GM12865 (cell line): ENCODE measurements around the gene ZNRF1.

Experiments
- DNase-seq: peaks from one replicate; pipeline ENCODE4 v3.0.0; 2010; ENCODE audit warnings: low read depth
- H3K4me3 ChIP-seq: 2 replicates; pipeline ENCODE4 v1.5.1; 2011; ENCODE audit warnings: mild to moderate bottlenecking, low read depth, low read length, control low read depth
- CTCF ChIP-seq: IDR thresholded peaks from 2 replicates; pipeline ENCODE4 v1.5.1; 2011; ENCODE audit warnings: low read length, control low read depth, low read depth, inconsistent platforms; ENCODE audit not compliant: insufficient read depth; ENCODE audit errors: missing control alignments

The ZNRF1 gene

GRCh38 chr16:75038036-75038858, 39.4 kb downstream of the ZNRF1 start:
- DNase-seq = no peak
- TF ChIP-seq CTCF = no peak
- H3K4me3 ChIP-seq = no peak overlapping the region

- no peak overlapping the region for H3K4me3 ChIP-seq
- no peak for TF ChIP-seq CTCF
- DNase-seq = no peak
Observed at GRCh38 chr16:75039941-75040340, 41.1 kb downstream of the ZNRF1 start.

GRCh38 chr16:75042426-75043174, 43.8 kb downstream of the ZNRF1 start:
- TF ChIP-seq CTCF = no peak
- no peak overlapping the region for H3K4me3 ChIP-seq
- DNase-seq = no peak

GRCh38 chr16:75043175-75043895, 44.5 kb downstream of the ZNRF1 start:
- TF ChIP-seq CTCF = no peak
- no peak overlapping the region for H3K4me3 ChIP-seq
- DNase-seq = peak; percentile 61

GRCh38 chr16:75044800-75045361, 46.1 kb downstream of the ZNRF1 start:
- DNase-seq = peak; percentile 35
- no peak for TF ChIP-seq CTCF
- no peak overlapping the region for H3K4me3 ChIP-seq

GRCh38 chr16:75045424-75045823, 46.6 kb downstream of the ZNRF1 start:
- no peak overlapping the region for H3K4me3 ChIP-seq
- DNase-seq = no peak
- no peak for TF ChIP-seq CTCF
